ENCODE results near the gene SYT6. TPM values are rescaled to one million over a fixed set of nuclear protein-coding genes. Genes with fewer than 3 reads are reported as not detected.

SYT6 gene
- total and polyA plus RNA-seq, 2 experiments from 2014 or later, result 0.09 TPM; not detected in 1

- H3K4me1 ChIP-seq (ENCODE audit: low read depth), result peaks cover 16% of the 10 kb centered on the region
- no peak overlapping the region for H3K27ac ChIP-seq
Observed at GRCh38 chr1:114104949-114105348, 48.7 kb downstream of the SYT6 start.

DNA sequence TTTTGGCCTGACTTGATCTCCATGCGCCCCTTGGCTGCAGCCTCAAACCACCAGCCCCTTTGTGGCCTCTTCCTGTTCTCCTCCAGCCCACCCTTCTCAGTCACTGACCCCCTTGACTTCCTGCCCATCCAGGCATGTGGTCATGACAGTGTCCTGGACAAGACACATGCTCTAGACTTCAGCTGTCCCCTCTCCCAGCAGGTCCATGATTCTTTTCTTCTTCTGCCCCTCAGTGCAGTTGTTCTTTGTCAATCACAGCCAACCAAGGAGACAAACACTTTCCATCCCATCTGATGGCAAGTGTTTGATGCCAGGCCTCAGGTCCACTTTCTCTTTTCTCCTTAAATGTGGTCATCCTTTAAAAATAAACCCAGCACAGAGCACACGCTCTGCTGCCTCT, 49.7 kb downstream of the SYT6 start:
- Histone ChIP-seq H3K4me3 (no peak overlapping the region), H3K36me3 (no peaks in the 10 kb centered on the region), H3K27me3 (no peaks in the 10 kb centered on the region), H3K4me1 (ENCODE audit: low read depth) (peaks cover 10% of the 10 kb centered on the region), H3K27ac (no peak overlapping the region), H3K9me3 (ENCODE audit: low read depth) (no peaks in the 10 kb centered on the region)
- DNase-seq (ENCODE audit: low read depth in 1 of 2, low spot score in 1 of 2), result no peak
- TF ChIP-seq, protein P1, sequence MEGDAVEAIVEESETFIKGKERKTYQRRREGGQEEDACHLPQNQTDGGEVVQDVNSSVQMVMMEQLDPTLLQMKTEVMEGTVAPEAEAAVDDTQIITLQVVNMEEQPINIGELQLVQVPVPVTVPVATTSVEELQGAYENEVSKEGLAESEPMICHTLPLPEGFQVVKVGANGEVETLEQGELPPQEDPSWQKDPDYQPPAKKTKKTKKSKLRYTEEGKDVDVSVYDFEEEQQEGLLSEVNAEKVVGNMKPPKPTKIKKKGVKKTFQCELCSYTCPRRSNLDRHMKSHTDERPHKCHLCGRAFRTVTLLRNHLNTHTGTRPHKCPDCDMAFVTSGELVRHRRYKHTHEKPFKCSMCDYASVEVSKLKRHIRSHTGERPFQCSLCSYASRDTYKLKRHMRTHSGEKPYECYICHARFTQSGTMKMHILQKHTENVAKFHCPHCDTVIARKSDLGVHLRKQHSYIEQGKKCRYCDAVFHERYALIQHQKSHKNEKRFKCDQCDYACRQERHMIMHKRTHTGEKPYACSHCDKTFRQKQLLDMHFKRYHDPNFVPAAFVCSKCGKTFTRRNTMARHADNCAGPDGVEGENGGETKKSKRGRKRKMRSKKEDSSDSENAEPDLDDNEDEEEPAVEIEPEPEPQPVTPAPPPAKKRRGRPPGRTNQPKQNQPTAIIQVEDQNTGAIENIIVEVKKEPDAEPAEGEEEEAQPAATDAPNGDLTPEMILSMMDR (IDR thresholded peaks at IDR 0.05; ENCODE audit: low read depth, low read length), result no peak

More at GRCh38 chr1:114104949-114105348, 48.7 kb downstream of the SYT6 start:
- Histone ChIP-seq H3K4me3 (no peak overlapping the region), H3K27me3 (no peaks in the 10 kb centered on the region), H3K9me3 (ENCODE audit: low read depth) (no peaks in the 10 kb centered on the region), H3K36me3 (no peaks in the 10 kb centered on the region)
- TF ChIP-seq, protein P1 (IDR thresholded peaks at IDR 0.05; ENCODE audit: low read depth, low read length), result no peak
- no peak for DNase-seq (ENCODE audit: low read depth in 1 of 2, low spot score in 1 of 2)

DNA sequence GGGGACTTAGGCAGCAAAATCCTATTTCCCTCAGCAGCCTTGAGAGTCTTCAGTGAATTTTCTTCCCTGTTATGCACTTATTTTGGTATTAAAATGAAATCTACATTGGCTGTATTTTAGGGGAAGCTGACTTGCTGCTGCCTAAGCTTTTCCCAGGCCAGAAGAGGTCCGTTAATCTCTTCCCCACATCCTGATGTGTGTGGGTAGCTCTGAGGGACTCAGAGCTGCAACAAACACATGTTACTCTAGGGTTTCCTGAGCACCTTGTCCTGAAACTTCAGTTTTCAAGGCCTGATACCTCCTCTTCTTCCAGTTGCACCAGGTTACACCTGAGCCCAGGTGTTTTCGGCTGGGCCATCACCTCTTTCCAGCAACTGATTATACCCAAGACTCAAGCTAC, 51.5 kb downstream of the SYT6 start:
- H3K27me3 ChIP-seq, result no peaks in the 10 kb centered on the region
- H3K4me3 ChIP-seq, result no peak overlapping the region
- H3K36me3 ChIP-seq, result no peaks in the 10 kb centered on the region
- no peak overlapping the region for H3K27ac ChIP-seq
- no peaks in the 10 kb centered on the region for H3K9me3 ChIP-seq (ENCODE audit: low read depth)
- no peaks in the 10 kb centered on the region for H3K4me1 ChIP-seq (ENCODE audit: low read depth)
- TF ChIP-seq, protein P1 (IDR thresholded peaks at IDR 0.05; ENCODE audit: low read depth, low read length), result no peak
- DNase-seq (ENCODE audit: low read depth in 1 of 2, low spot score in 1 of 2), result no peak

DNA sequence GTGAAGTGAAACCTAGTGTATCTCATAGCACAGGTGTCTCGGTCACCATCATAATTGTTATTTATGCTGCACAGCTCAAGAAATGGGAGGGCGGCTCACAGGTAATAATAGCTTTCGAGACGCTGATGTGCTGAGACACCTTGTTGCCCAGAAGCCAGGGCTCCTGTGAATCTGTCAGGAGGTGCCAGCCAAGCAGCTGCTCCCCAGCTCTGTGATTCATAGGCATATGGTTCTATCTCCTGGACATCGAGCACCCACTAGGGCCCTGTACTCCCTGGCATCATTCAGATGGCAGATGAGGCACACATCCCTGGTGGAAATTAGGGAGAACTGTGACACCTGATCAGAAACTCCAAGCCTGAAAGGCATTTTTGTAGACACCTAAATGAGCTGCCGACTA, 53.5 kb downstream of the SYT6 start:
- no peaks in the 10 kb centered on the region for H3K9me3 ChIP-seq (ENCODE audit: low read depth)
- no peak overlapping the region for H3K4me3 ChIP-seq
- H3K4me1 ChIP-seq (ENCODE audit: low read depth), result peaks cover 15% of the 10 kb centered on the region
- H3K27me3 ChIP-seq, result no peaks in the 10 kb centered on the region
- H3K27ac ChIP-seq, result no peak overlapping the region
- H3K36me3 ChIP-seq, result no peaks in the 10 kb centered on the region
- no peak for DNase-seq (ENCODE audit: low read depth in 1 of 2, low spot score in 1 of 2)
- TF ChIP-seq, protein P1 (IDR thresholded peaks at IDR 0.05; ENCODE audit: low read depth, low read length), result no peak

DNA sequence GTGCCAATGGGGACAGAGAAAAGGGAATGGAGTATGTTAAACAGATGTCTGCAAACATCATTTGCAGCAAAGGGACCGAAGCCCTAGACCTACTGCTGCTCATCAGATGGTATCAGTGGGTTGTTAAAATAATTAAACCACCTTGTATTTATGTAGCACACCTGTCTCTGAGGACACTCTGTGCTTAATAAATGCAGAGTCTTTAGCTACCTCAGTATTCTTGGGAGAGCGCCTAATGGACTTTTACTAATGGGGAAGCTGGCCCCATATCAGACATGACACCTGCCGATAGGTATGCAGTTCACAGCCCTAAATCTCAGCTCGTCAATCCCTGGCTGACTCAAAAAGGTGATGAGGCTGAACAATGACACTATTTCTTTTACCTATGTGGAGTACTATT, 54.4 kb downstream of the SYT6 start:
- Histone ChIP-seq H3K9me3 (ENCODE audit: low read depth) (no peaks in the 10 kb centered on the region), H3K4me3 (no peak overlapping the region), H3K27ac (no peak overlapping the region), H3K27me3 (no peaks in the 10 kb centered on the region), H3K4me1 (ENCODE audit: low read depth) (peaks cover 15% of the 10 kb centered on the region), H3K36me3 (no peaks in the 10 kb centered on the region)
- TF ChIP-seq, protein P1 (IDR thresholded peaks at IDR 0.05; ENCODE audit: low read depth, low read length), result no peak
- DNase-seq (ENCODE audit: low read depth in 1 of 2, low spot score in 1 of 2), result no peak

DNA sequence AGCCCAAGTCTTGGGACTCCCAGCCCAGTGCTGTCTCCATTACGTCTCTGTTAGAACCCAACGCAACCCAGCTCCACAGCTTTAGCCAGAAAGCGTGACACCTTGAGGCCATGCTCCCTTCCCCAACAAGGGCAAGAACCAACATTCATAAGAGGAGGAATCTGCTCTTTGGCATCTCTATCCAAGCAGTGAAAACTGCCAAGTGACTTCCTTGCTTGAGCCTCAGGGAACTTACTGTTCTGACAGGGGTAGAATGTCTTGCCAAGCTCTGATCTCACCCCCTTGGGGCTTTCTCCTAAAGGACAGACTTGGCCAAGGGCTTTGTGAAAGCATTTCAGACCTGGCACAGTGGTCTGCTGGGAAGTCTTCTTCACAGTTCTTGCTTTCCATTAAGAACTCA, 56.6 kb downstream of the SYT6 start:
- H3K27me3 ChIP-seq, result no peaks in the 10 kb centered on the region
- no peak overlapping the region for H3K4me3 ChIP-seq
- H3K36me3 ChIP-seq, result no peaks in the 10 kb centered on the region
- TF ChIP-seq, protein P1 (IDR thresholded peaks at IDR 0.05; ENCODE audit: low read depth, low read length), result no peak
- H3K27ac ChIP-seq, result no peak overlapping the region
- no peaks in the 10 kb centered on the region for H3K9me3 ChIP-seq (ENCODE audit: low read depth)
- H3K4me1 ChIP-seq (ENCODE audit: low read depth), result peaks cover 19% of the 10 kb centered on the region
- no peak for DNase-seq (ENCODE audit: low read depth in 1 of 2, low spot score in 1 of 2)
